IMR-90 (cell line): Measurements from ENCODE around the gene PRKAG2. TPM values are rescaled to one million over a fixed set of nuclear protein-coding genes. Genes with fewer than 3 reads are reported as not detected.

ENCODE experiments used
- ATAC-seq: fragments of 200-7000 bp; cut with Tn5 transposase; 2 replicates; pipeline ENCODE4 v1.9.1; 2020; ENCODE audit warnings: low read depth, mild to moderate bottlenecking, moderate library complexity
- BruUV-seq: library from RNA; stranded (reverse); fragments of 400-500 nt; replicated peaks from 2 replicates; lab custom pipeline; 2021; lab: Mats Ljungman, UMichigan
- CTCF ChIA-PET: fragments of 300-600 bp; formaldehyde crosslinking; extraction: SDS; loops from one replicate; lab custom pipeline; 2021; ENCODE audit warnings: antibody characterized with exemption; lab: Yijun Ruan, JAX
- POLR2A ChIA-PET: fragments of 300-600 bp; sonication (Branson Sonifier 250); formaldehyde crosslinking; loops from one replicate; lab custom pipeline; 2022; ENCODE audit warnings: antibody characterized with exemption; ENCODE audit not compliant: unreplicated experiment; lab: Charles Lee
- DNase-seq: peaks from one replicate; pipeline ENCODE4 v3.0.0; 2013
- H2AFZ ChIP-seq: replicated peaks from 2 replicates; pipeline ENCODE3; 2013; ENCODE audit warnings: low read length, mild to moderate bottlenecking; ENCODE audit not compliant: poor library complexity
- H2AK5ac ChIP-seq: 2 replicates; pipeline ENCODE4 v1.6.1; 2013; ENCODE audit warnings: low read depth, low read length, inconsistent platforms
- H2AK9ac ChIP-seq: replicated peaks from 2 replicates; pipeline ENCODE3; 2013; ENCODE audit warnings: mild to moderate bottlenecking, low read depth, low read length, moderate library complexity; ENCODE audit not compliant: poor library complexity
- H2BK120ac ChIP-seq: 2 replicates; pipeline ENCODE4 v1.6.1; 2013; ENCODE audit warnings: low read depth, low read length, inconsistent platforms
- H2BK15ac ChIP-seq: 3 replicates; pipeline ENCODE4 v1.6.1; 2013; ENCODE audit warnings: low read depth, low read length, inconsistent platforms
- H2BK20ac ChIP-seq: 2 replicates; pipeline ENCODE4 v1.6.1; 2013; ENCODE audit warnings: low read depth, mild to moderate bottlenecking, inconsistent platforms, low read length, moderate library complexity
- H2BK5ac ChIP-seq: 2 replicates; pipeline ENCODE4 v1.6.1; 2013; ENCODE audit warnings: mild to moderate bottlenecking, low read depth, low read length, inconsistent platforms; ENCODE audit not compliant: poor library complexity, severe bottlenecking
- H3K14ac ChIP-seq: replicated peaks from 2 replicates; pipeline ENCODE4 v1.6.1; 2013; ENCODE audit warnings: low read depth, low read length, inconsistent platforms
- H3K18ac ChIP-seq: 2 replicates; pipeline ENCODE4 v1.6.1; 2013; ENCODE audit warnings: low read depth, low read length, control low read depth
- H3K23ac ChIP-seq: 2 replicates; pipeline ENCODE4 v1.6.1; 2013; ENCODE audit warnings: low read depth, low read length, inconsistent platforms
- H3K27ac ChIP-seq: 2 replicates; pipeline ENCODE4 v1.5.1; 2013; ENCODE audit warnings: mild to moderate bottlenecking, control low read depth, low read length; ENCODE audit not compliant: insufficient read depth
- H3K27me3 ChIP-seq: 2 replicates; pipeline ENCODE4 v1.6.1; 2013; ENCODE audit warnings: low read length; ENCODE audit not compliant: control insufficient read depth, insufficient read depth
- H3K36me3 ChIP-seq: 2 replicates; pipeline ENCODE4 v1.6.1; 2013; ENCODE audit warnings: low read length, mixed read lengths; ENCODE audit not compliant: control insufficient read depth, insufficient read depth
- H3K4ac ChIP-seq: 2 replicates; pipeline ENCODE4 v1.6.1; 2013; ENCODE audit warnings: low read depth, low read length, inconsistent platforms
- H3K4me1 ChIP-seq: 2 replicates; pipeline ENCODE4 v1.6.1; 2013; ENCODE audit warnings: low read length, mixed read lengths; ENCODE audit not compliant: control insufficient read depth, insufficient read depth
- H3K4me2 ChIP-seq: 2 replicates; pipeline ENCODE4 v1.6.1; 2013; ENCODE audit warnings: low read depth, mild to moderate bottlenecking, control low read depth, low read length, moderate library complexity
- H3K4me3 ChIP-seq: 2 replicates; pipeline ENCODE4 v1.5.1; 2013; ENCODE audit warnings: low read depth, mild to moderate bottlenecking, control low read depth, low read length, moderate library complexity; ENCODE audit not compliant: insufficient read depth
- H3K56ac ChIP-seq: 2 replicates; pipeline ENCODE4 v1.6.1; 2013; ENCODE audit warnings: low read length, inconsistent platforms; ENCODE audit not compliant: insufficient read depth; ENCODE audit errors: extremely low read depth
- H3K79me1 ChIP-seq, 2 experiments: 2 replicates each; pipeline ENCODE4 v1.6.1; 2013; ENCODE audit warnings: low read length in 2 of 2, inconsistent platforms in 1 of 2, low read depth in 1 of 2
- H3K9ac ChIP-seq: 2 replicates; pipeline ENCODE4 v1.6.1; 2013; ENCODE audit warnings: low read depth, low read length, control low read depth
- H3K9me1 ChIP-seq: 2 replicates; pipeline ENCODE4 v1.6.1; 2013; ENCODE audit warnings: low read length, inconsistent platforms; ENCODE audit not compliant: insufficient read depth
- H3K9me3 ChIP-seq: 2 replicates; pipeline ENCODE4 v1.6.1; 2013; ENCODE audit warnings: low read length; ENCODE audit not compliant: control insufficient read depth, insufficient read depth
- H4K20me1 ChIP-seq: 2 replicates; pipeline ENCODE4 v1.6.1; 2013; ENCODE audit warnings: low read length, inconsistent platforms; ENCODE audit not compliant: insufficient read depth
- H4K5ac ChIP-seq: 2 replicates; pipeline ENCODE4 v1.6.1; 2013; ENCODE audit warnings: mild to moderate bottlenecking, low read depth, low read length, control low read depth
- H4K8ac ChIP-seq, 2 experiments: 2 replicates each; pipeline ENCODE4 v1.6.1; 2013; ENCODE audit warnings: low read depth in 2 of 2, low read length in 2 of 2, control low read depth in 1 of 2, inconsistent platforms in 1 of 2
- H4K91ac ChIP-seq: 2 replicates; pipeline ENCODE4 v1.6.1; 2013; ENCODE audit warnings: low read depth, low read length, inconsistent platforms; ENCODE audit not compliant: insufficient read depth
- BHLHE40 ChIP-seq: fragments of 150-350 bp; IDR thresholded peaks from 2 replicates; pipeline ENCODE4 v1.6.1; 2016; ENCODE audit warnings: mild to moderate bottlenecking, low read depth, low read length
- CEBPB ChIP-seq: IDR thresholded peaks from 2 replicates; pipeline ENCODE4 v1.6.1; 2012; ENCODE audit warnings: low read depth, low read length, improper control_type of control experiment
- CHD1 ChIP-seq: IDR thresholded peaks from 2 replicates; pipeline ENCODE4 v1.6.1; 2012; ENCODE audit warnings: low read depth, low read length, improper control_type of control experiment
- CTCF ChIP-seq: conservative IDR thresholded peaks from 2 replicates; pipeline ENCODE4 v1.5.1; 2012; ENCODE audit warnings: mild to moderate bottlenecking, low read depth, low read length, improper control_type of control experiment
- ELK1 ChIP-seq: fragments of 150-350 bp; IDR thresholded peaks from 2 replicates; pipeline ENCODE4 v1.6.1; 2016; ENCODE audit warnings: low read depth, mild to moderate bottlenecking, low read length, moderate library complexity, borderline replicate concordance
- FOS ChIP-seq: fragments of 150-350 bp; IDR thresholded peaks from 2 replicates; pipeline ENCODE4 v1.6.1; 2016; ENCODE audit warnings: low read depth, low read length
- MAFK ChIP-seq: IDR thresholded peaks from 2 replicates; pipeline ENCODE4 v1.6.1; 2012; ENCODE audit warnings: low read depth, low read length, improper control_type of control experiment
- MAZ ChIP-seq: IDR thresholded peaks from 2 replicates; pipeline ENCODE4 v1.6.1; 2012; ENCODE audit warnings: low read depth, mild to moderate bottlenecking, low read length, improper control_type of control experiment, moderate library complexity, borderline replicate concordance
- MXI1 ChIP-seq: IDR thresholded peaks from 2 replicates; pipeline ENCODE4 v1.6.1; 2012; ENCODE audit warnings: low read depth, mild to moderate bottlenecking, low read length, moderate library complexity, borderline replicate concordance
- NFE2L2 ChIP-seq: fragments of 150-350 bp; IDR thresholded peaks from 2 replicates; pipeline ENCODE4 v1.6.1; 2016; ENCODE audit warnings: low read depth, mild to moderate bottlenecking, low read length
- POLR2A ChIP-seq: IDR thresholded peaks from 2 replicates; pipeline ENCODE4 v1.6.1; 2012; ENCODE audit warnings: mild to moderate bottlenecking, low read depth, low read length
- RAD21 ChIP-seq: IDR thresholded peaks from 2 replicates; pipeline ENCODE4 v1.6.1; 2012; ENCODE audit warnings: low read length, improper control_type of control experiment
- RCOR1 ChIP-seq: IDR thresholded peaks from 2 replicates; pipeline ENCODE4 v1.6.1; 2012; ENCODE audit warnings: mild to moderate bottlenecking, low read length, improper control_type of control experiment; ENCODE audit not compliant: insufficient replicate concordance
- RFX5 ChIP-seq: IDR thresholded peaks from 2 replicates; pipeline ENCODE4 v1.8.0; 2012; ENCODE audit warnings: low read depth, mild to moderate bottlenecking, low read length, moderate library complexity
- USF2 ChIP-seq: fragments of 150-350 bp; IDR thresholded peaks from 2 replicates; pipeline ENCODE4 v1.6.1; 2017; ENCODE audit warnings: mild to moderate bottlenecking, antibody characterized with exemption, low read length, low read depth
- WGBS, 2 experiments: methylation state at CpG; one replicate each; pipeline versions ENCODE4 v1.1.5 to v1.1.7; 2013; ENCODE audit warnings: missing lambda C conversion rate in 2 of 2; ENCODE audit not compliant: insufficient read length in 1 of 2; ENCODE audit errors: extremely low coverage in 2 of 2; 5-methylcytosine and 5-hydroxymethylcytosine counted together
- dilution Hi-C: fragments of 300-500 bp; cut with HindIII; formaldehyde crosslinking; loops from one replicate; pipeline ENCODE4 v1.14.3; 2018; ENCODE audit warnings: low sequenced_read_pairs; ENCODE audit not compliant: unreplicated experiment
- in situ Hi-C: fragments of 300-500 bp; cut with MboI; formaldehyde crosslinking; loops from 3 replicates; pipeline ENCODE4 v1.14.3; 2019; ENCODE audit warnings: low sequenced_read_pairs, inconsistent platforms, mixed read lengths
- intact Hi-C: fragments of 100-400 bp; cut with micrococcal nuclease; formaldehyde crosslinking; loops from 2 replicates; pipeline ENCODE4 v1.10.0; 2022
- polyA plus RNA-seq, 3 experiments: library from polyadenylated mRNA; depleted of rRNA; stranded (reverse); fragments of >200 nt; gene quantifications; 2 replicates each; pipeline ENCODE4 v1.2.3, GENCODE V29; 2012; ENCODE audit warnings: low replicate concordance in 1 of 3
- total RNA-seq: library from RNA; depleted of rRNA; stranded (reverse); fragments of >200 nt; gene quantifications from 2 replicates; pipeline ENCODE4 v1.2.3, GENCODE V29; 2012

Gene PRKAG2
- total and polyA plus RNA-seq, 2 of the 4 experiments (the other 2 are of a cell fraction) = 15.4 to 21.6 TPM

GRCh38 chr7:151821806-151822540 lies 54.9 kb downstream of the PRKAG2 start:
- Histone ChIP-seq H3K27ac (no peak overlapping the region), H3K9me3 (no peaks in the 10 kb centered on the region), H3K9me1 (no peaks in the 10 kb centered on the region), H2AK9ac (no peak overlapping the region), H2BK5ac (no peak overlapping the region), H2BK120ac (no peak overlapping the region), H3K9ac (no peak overlapping the region), H2BK15ac (no peak overlapping the region), H2AFZ (no peak overlapping the region), H4K5ac (no peak overlapping the region), H3K14ac (no peak overlapping the region), H3K4me3 (no peak overlapping the region), H2AK5ac (no peak overlapping the region), H3K56ac (no peak overlapping the region), H3K4me1 (no peaks in the 10 kb centered on the region), H3K79me1 (no peaks in the 10 kb centered on the region), H3K18ac (no peak overlapping the region), H2BK20ac (no peak overlapping the region), H3K27me3 (peaks cover 54% of the 10 kb centered on the region), H4K20me1 (no peaks in the 10 kb centered on the region), H4K8ac (no peak overlapping the region), H3K36me3 (no peaks in the 10 kb centered on the region), H3K4me2 (no peak overlapping the region), H3K23ac (no peak overlapping the region), H3K4ac (no peak overlapping the region), H4K91ac (no peak overlapping the region)
- ATAC-seq (no peak), DNase-seq (no peak)
- no TSS peak for BruUV-seq
- CTCF ChIA-PET = no interaction called here
- intact Hi-C loops (no loop called here), in situ Hi-C loops (no loop called here), dilution Hi-C loops (no loop called here)
- POLR2A ChIA-PET = no interaction called here
- WGBS, 2 experiments = 89% methylated on average over 6 of the region's 20 CpGs; no CpG with 5 or more reads in 1 of the 2 experiments
- TF ChIP-seq NFE2L2 = no peak
- TF ChIP-seq USF2 = no peak
- no peak for TF ChIP-seq CHD1
- no peak for TF ChIP-seq RAD21
- no peak for TF ChIP-seq CEBPB
- no peak for TF ChIP-seq MXI1
- TF ChIP-seq MAFK = no peak
- no peak for TF ChIP-seq MAZ
- no peak for TF ChIP-seq CTCF
- no peak for TF ChIP-seq POLR2A
- no peak for TF ChIP-seq ELK1
- no peak for TF ChIP-seq RCOR1
- no peak for TF ChIP-seq BHLHE40
- no peak for TF ChIP-seq RFX5
- TF ChIP-seq FOS = no peak
